Prostate gland (tissue), 2 donors: ENCODE results near the gene KCNJ14. TPM values are rescaled to one million over a fixed set of nuclear protein-coding genes. Genes with fewer than 3 reads are reported as not detected.
"Not testable (repeated sequence)": the region's sequence is repeated elsewhere in the genome, so short reads cannot be mapped to it uniquely, and the experiment has no call there.

ENCODE experiments used
- DNase-seq: peaks from one replicate; pipeline ENCODE4 v3.0.0-alpha.2; 2019; ENCODE audit warnings: low spot score
- H3K27ac ChIP-seq, 2 donors: fragments of 200-600 bp; sonication (generic); 2 replicates each; pipeline ENCODE4 v1.5.1; 2017 to 2019
- H3K27me3 ChIP-seq: fragments of 200-600 bp; sonication (generic); replicated peaks from 2 replicates; pipeline ENCODE4 v1.5.1; 2019; ENCODE audit not compliant: insufficient read depth
- H3K36me3 ChIP-seq, 2 donors: fragments of 200-600 bp; sonication (generic); 1 replicate in 1 of 2; 2 replicates in 1 of 2; pipeline versions ENCODE4 v1.5.1 to v1.8.1; 2017 to 2019
- H3K4me1 ChIP-seq: fragments of 200-600 bp; sonication (generic); replicated peaks from 2 replicates; pipeline ENCODE4 v1.5.1; 2019
- H3K4me3 ChIP-seq, 2 donors: fragments of 200-600 bp; sonication (generic); 2 replicates each; pipeline ENCODE4 v1.5.1; 2017 to 2019
- H3K9me3 ChIP-seq: fragments of 200-600 bp; sonication (generic); 2 replicates; pipeline ENCODE4 v1.5.1; 2017
- CTCF ChIP-seq, 4 experiments: fragments of 200-600 bp in 2 of 4; fragments of 450-650 bp in 2 of 4; sonication (generic) in 2 of 4; IDR thresholded peaks; 1 replicate in 3 of 4; 2 replicates in 1 of 4; pipeline ENCODE4 v1.5.1; 2016 to 2019; ENCODE audit warnings: antibody characterized with exemption in 4 of 4, mild to moderate bottlenecking in 2 of 4, moderate library complexity in 2 of 4
- POLR2A ChIP-seq: fragments of 450-650 bp; IDR thresholded peaks from one replicate; pipeline ENCODE4 v1.6.1; 2016; ENCODE audit warnings: antibody characterized with exemption, mild to moderate bottlenecking
- POLR2AphosphoS5 ChIP-seq: sonication (generic); formaldehyde crosslinking; IDR thresholded peaks from one replicate; pipeline ENCODE4 v1.6.1; 2017; ENCODE audit warnings: antibody characterized with exemption
- WGBS: methylation state at CpG from one replicate; pipeline ENCODE4 v1.1.5; 2018; 5-methylcytosine and 5-hydroxymethylcytosine counted together
- intact Hi-C: fragments of 100-400 bp; cut with DNase I; formaldehyde crosslinking; loops from one replicate; pipeline ENCODE4 v1.14.2; 2022
- total RNA-seq, 2 donors: library from RNA; depleted of rRNA; stranded (reverse); fragments of >200 nt; gene quantifications; one replicate each; pipeline ENCODE4 v1.1.0, GENCODE V29; 2016

The KCNJ14 gene
- total RNA-seq, 2 donors from 2014 or later: 0.45 to 2.2 TPM

- peak overlapping the region in 1 of 2 donors; percentile 72 for H3K27ac ChIP-seq
- intact Hi-C loops: no loop called here
- no peak for DNase-seq
- H3K4me1 ChIP-seq: peaks cover 5% of the 10 kb centered on the region
- H3K4me3 ChIP-seq: no peak overlapping the region
- no peaks in the 10 kb centered on the region for H3K36me3 ChIP-seq
- H3K27me3 ChIP-seq: no peaks in the 10 kb centered on the region
- TF ChIP-seq POLR2A (no peak), POLR2AphosphoS5 (no peak), CTCF (IDR thresholded peaks at IDR 0.05) (no peak)
- H3K9me3 ChIP-seq: no peaks in the 10 kb centered on the region
- WGBS: 77% methylated on average over 6 of the region's 6 CpGs
These were observed 32.2 kb downstream of the KCNJ14 start for GRCh38 chr19:48487544-48487943.

GRCh38 chr19:48487948-48488347 is 32.6 kb downstream of the KCNJ14 start:
- Histone ChIP-seq H3K27me3 (no peaks in the 10 kb centered on the region), H3K9me3 (no peaks in the 10 kb centered on the region), H3K4me3 (no peak overlapping the region), H3K4me1 (peaks cover 5% of the 10 kb centered on the region), H3K27ac (peak overlapping the region; percentile 46 to 72), H3K36me3 (no peaks in the 10 kb centered on the region)
- 39% methylated on average over 8 of the region's 8 CpGs for WGBS
- intact Hi-C loops: no loop called here
- no peak for TF ChIP-seq POLR2A
- peak; percentile 83 for TF ChIP-seq POLR2AphosphoS5
- peak in 1 of 4 experiments; percentile 18 for TF ChIP-seq CTCF (IDR thresholded peaks at IDR 0.05)
- DNase-seq: peak; percentile 90

GRCh38 chr19:48488478-48488877 is 33.1 kb downstream of the KCNJ14 start:
- H3K27me3 ChIP-seq, H3K9me3 ChIP-seq, H3K4me3 ChIP-seq, DNase-seq, H3K4me1 ChIP-seq, intact Hi-C loops, H3K36me3 ChIP-seq: not testable (repeated sequence)
- peak overlapping the region; percentile 46 to 72 for H3K27ac ChIP-seq
- WGBS: 67% methylated on average over 7 of the region's 7 CpGs

- H3K4me3 ChIP-seq: no peak overlapping the region
- DNase-seq: peak; percentile 61
- no peaks in the 10 kb centered on the region for H3K27me3 ChIP-seq
- no peaks in the 10 kb centered on the region for H3K36me3 ChIP-seq
- peaks cover 5% of the 10 kb centered on the region for H3K4me1 ChIP-seq
- intact Hi-C loops: loop anchor here (2.0 kb wide), 1 partner anchor 95 kb away; no protein-coding TSS in a partner anchor
- TF ChIP-seq POLR2A (no peak), POLR2AphosphoS5 (no peak), CTCF (IDR thresholded peaks at IDR 0.05) (peak; percentile 77 to 96 (median 88))
- H3K27ac ChIP-seq: no peak overlapping the region
- H3K9me3 ChIP-seq: no peaks in the 10 kb centered on the region
- 35% methylated on average over 19 of the region's 19 CpGs for WGBS
These were observed 34.3 kb downstream of the KCNJ14 start for GRCh38 chr19:48489608-48490216.

- H3K9me3 ChIP-seq: no peaks in the 10 kb centered on the region
- no peaks in the 10 kb centered on the region for H3K27me3 ChIP-seq
- peak overlapping the region in 1 of 2 donors; percentile 27 for H3K27ac ChIP-seq
- H3K4me1 ChIP-seq: peaks cover 5% of the 10 kb centered on the region
- H3K36me3 ChIP-seq: no peaks in the 10 kb centered on the region
- no peak for TF ChIP-seq CTCF (IDR thresholded peaks at IDR 0.05)
- no peak for TF ChIP-seq POLR2A
- TF ChIP-seq POLR2AphosphoS5: no peak
- H3K4me3 ChIP-seq: no peak overlapping the region
- DNase-seq: no peak
- 13% methylated on average over 48 of the region's 50 CpGs for WGBS
- intact Hi-C loops: loop anchor here (2.0 kb wide), 1 partner anchor 94 kb away; no protein-coding TSS in a partner anchor
These were observed 35.8 kb downstream of the KCNJ14 start for GRCh38 chr19:48490981-48491792.
